Endothelial cell of umbilical vein (primary cell): ENCODE measurements around the gene MAP7D3.

ENCODE experiments used
- EZH2 ChIP-seq: IDR thresholded peaks from 2 replicates; pipeline ENCODE4 v1.6.1; 2012; ENCODE audit warnings: borderline replicate concordance, low read depth, mild to moderate bottlenecking, moderate library complexity, low read length, inconsistent platforms; ENCODE audit not compliant: severe bottlenecking
- TF ChIP-seq, protein P1 (sequence below), 2 donors: IDR thresholded peaks; 1 replicate in 1 of 2; 2 replicates in 1 of 2; pipeline ENCODE4 v1.5.1; 2011; ENCODE audit warnings: low read length in 2 of 2, mild to moderate bottlenecking in 2 of 2, moderate library complexity in 2 of 2, control low read depth in 1 of 2, inconsistent platforms in 1 of 2, low read depth in 1 of 2; ENCODE audit not compliant: insufficient read depth in 1 of 2; ENCODE audit errors: extremely low read depth in 1 of 2

DNA sequence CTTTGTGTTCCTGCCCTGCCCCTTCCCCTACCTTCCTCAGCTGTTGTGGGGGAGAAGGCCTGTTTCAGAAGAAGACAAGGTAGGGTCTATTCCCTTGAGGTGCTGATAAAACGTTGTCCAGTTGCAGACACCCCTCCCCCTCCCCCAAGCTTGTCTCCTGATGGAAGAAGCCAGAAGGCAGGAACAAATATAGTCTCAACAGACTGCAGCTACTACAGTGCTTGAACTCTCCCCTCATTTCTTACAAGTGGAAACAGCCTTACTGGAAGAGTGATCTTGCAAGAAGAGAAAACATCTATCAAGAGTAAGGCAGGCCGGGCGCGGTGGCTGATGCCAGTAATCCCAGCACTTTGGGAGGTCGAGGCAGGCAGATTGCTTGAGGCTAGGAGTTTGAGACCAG, 11.0 kb upstream of the MAP7D3 start:
- TF ChIP-seq EZH2, result no peak
- TF ChIP-seq, protein P1, sequence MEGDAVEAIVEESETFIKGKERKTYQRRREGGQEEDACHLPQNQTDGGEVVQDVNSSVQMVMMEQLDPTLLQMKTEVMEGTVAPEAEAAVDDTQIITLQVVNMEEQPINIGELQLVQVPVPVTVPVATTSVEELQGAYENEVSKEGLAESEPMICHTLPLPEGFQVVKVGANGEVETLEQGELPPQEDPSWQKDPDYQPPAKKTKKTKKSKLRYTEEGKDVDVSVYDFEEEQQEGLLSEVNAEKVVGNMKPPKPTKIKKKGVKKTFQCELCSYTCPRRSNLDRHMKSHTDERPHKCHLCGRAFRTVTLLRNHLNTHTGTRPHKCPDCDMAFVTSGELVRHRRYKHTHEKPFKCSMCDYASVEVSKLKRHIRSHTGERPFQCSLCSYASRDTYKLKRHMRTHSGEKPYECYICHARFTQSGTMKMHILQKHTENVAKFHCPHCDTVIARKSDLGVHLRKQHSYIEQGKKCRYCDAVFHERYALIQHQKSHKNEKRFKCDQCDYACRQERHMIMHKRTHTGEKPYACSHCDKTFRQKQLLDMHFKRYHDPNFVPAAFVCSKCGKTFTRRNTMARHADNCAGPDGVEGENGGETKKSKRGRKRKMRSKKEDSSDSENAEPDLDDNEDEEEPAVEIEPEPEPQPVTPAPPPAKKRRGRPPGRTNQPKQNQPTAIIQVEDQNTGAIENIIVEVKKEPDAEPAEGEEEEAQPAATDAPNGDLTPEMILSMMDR (IDR thresholded peaks at IDR 0.05; ENCODE audit: extremely low read depth in 1 of 2, insufficient read depth in 1 of 2, low read depth in 1 of 2, low read length in 2 of 2), result no peak
